PFSK-1 (cell line): ENCODE data around the gene VWC2.

Experiments used
- FOXP2 ChIP-seq: optimal IDR thresholded peaks from 2 replicates; pipeline ENCODE3; 2011; ENCODE audit warnings: borderline replicate concordance, control low read depth, inconsistent platforms; ENCODE audit not compliant: insufficient read depth; ENCODE audit errors: extremely low read length, extremely low read depth
- POLR2AphosphoS5 ChIP-seq: IDR thresholded peaks from 2 replicates; pipeline ENCODE4 v1.6.1; 2012; ENCODE audit warnings: low read depth, mild to moderate bottlenecking, control low read depth, low read length, moderate library complexity
- SIN3A ChIP-seq: IDR thresholded peaks from 2 replicates; pipeline ENCODE4 v1.6.1; 2012; ENCODE audit warnings: mild to moderate bottlenecking, low read length, moderate library complexity, borderline replicate concordance; ENCODE audit not compliant: insufficient read depth
- TAF1 ChIP-seq: IDR thresholded peaks from 2 replicates; pipeline ENCODE4 v1.6.1; 2012; ENCODE audit warnings: low read length, control low read depth, borderline replicate concordance; ENCODE audit not compliant: insufficient read depth
- TF ChIP-seq, protein P1 (sequence below), 2 experiments: IDR thresholded peaks; 2 replicates each; pipeline versions ENCODE4 v1.6.1 to v1.8.0; 2011 to 2012; ENCODE audit warnings: low read depth in 2 of 2, low read length in 2 of 2, control low read depth in 1 of 2, inconsistent platforms in 1 of 2, mild to moderate bottlenecking in 1 of 2, moderate library complexity in 1 of 2; ENCODE audit not compliant: insufficient read depth in 1 of 2

Gene VWC2

DNA sequence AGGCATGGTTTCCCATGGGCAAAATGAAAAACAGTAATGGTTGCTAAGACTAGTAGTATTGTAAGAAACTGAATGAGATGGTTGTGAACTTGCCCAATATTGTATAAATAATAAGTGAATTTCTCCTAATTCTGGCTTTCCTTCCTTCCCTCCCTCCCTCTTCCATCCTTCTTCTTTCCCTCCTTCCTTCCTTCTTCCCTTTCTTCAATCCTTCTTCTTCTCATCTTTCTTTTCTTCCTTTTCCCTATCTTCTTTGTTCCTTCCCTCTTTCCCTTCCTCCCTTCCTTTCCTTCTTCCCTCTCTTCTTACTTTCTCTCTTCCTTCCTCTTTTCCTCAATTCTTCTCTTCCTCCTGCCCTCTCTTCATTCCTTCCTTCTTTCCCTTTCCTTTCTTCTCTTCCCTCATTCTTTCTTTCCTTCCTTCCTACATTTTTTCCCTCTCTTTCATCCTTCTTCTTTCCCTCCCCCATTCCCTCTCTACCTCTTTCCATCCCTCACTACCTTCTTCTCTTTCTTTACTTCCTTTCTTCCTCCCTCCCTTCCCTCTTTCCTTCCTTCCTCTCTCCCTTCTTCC lies 4.1 kb upstream of the VWC2 start:
- TF ChIP-seq FOXP2 (no peak), POLR2AphosphoS5 (no peak), TAF1 (no peak), SIN3A (no peak)
- TF ChIP-seq, protein P1, sequence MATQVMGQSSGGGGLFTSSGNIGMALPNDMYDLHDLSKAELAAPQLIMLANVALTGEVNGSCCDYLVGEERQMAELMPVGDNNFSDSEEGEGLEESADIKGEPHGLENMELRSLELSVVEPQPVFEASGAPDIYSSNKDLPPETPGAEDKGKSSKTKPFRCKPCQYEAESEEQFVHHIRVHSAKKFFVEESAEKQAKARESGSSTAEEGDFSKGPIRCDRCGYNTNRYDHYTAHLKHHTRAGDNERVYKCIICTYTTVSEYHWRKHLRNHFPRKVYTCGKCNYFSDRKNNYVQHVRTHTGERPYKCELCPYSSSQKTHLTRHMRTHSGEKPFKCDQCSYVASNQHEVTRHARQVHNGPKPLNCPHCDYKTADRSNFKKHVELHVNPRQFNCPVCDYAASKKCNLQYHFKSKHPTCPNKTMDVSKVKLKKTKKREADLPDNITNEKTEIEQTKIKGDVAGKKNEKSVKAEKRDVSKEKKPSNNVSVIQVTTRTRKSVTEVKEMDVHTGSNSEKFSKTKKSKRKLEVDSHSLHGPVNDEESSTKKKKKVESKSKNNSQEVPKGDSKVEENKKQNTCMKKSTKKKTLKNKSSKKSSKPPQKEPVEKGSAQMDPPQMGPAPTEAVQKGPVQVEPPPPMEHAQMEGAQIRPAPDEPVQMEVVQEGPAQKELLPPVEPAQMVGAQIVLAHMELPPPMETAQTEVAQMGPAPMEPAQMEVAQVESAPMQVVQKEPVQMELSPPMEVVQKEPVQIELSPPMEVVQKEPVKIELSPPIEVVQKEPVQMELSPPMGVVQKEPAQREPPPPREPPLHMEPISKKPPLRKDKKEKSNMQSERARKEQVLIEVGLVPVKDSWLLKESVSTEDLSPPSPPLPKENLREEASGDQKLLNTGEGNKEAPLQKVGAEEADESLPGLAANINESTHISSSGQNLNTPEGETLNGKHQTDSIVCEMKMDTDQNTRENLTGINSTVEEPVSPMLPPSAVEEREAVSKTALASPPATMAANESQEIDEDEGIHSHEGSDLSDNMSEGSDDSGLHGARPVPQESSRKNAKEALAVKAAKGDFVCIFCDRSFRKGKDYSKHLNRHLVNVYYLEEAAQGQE (IDR thresholded peaks at IDR 0.05; ENCODE audit: insufficient read depth in 1 of 2, low read depth in 2 of 2, low read length in 2 of 2): no peak

DNA sequence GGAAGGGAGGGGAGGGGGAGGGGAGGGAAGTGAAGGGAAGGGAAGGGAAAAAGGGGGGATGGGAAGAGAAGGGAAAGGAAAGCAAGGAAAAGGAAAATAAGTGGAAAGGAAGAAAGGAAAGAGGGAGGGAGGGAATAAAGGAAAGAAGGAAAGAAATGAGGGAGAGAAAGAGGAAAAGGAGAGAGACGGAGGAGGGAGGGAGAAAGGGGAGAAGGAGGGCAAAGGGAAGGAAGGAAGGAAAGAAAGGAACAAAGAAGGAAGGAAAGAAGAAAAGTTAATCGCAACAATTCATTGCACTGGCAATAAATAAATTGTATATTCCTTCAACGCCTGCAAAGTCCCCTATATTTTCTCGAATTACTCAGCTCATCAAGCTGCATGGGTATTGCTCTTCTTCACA lies 2.6 kb upstream of the VWC2 start:
- TF ChIP-seq, protein P1 (IDR thresholded peaks at IDR 0.05; ENCODE audit: insufficient read depth in 1 of 2, low read depth in 2 of 2, low read length in 2 of 2): no peak
- TF ChIP-seq SIN3A: no peak
- no peak for TF ChIP-seq POLR2AphosphoS5
- TF ChIP-seq FOXP2: no peak
- TF ChIP-seq TAF1: no peak

DNA sequence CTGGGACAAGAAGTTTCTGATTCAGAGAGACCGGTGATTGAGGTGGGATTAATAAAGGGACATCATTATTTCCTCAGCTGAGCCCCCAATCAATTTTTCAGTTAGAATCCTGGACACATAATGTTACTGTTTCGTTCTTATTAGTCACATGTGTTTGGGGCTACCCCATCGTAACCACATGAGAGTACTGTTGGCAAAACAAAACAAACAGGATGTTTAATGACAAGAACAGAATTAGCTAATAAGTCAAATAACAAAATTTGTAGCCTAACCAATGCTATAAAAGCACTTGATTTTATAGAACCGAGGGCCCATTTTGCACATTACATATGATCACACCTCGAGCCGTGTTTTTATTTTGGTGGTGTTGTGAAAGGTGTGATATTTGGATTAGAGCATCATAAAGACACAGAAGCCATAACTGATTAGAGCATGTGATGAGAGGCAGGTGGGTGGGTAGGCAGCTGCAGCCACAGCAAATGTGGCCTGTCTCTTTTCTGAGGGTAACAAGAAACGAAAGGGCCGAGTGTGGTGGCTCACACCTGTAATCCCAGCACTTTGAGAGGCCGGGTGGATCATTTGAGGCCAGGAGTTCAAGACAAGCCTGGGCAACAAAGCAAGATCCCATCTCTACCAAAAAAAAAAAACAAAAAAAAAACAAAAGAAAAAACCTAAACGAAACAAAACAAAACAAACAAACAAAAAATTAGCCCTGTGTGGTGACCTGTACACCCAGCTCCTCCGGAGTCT lies 1.8 kb upstream of the VWC2 start:
- TF ChIP-seq POLR2AphosphoS5 (no peak), FOXP2 (no peak), SIN3A (no peak), TAF1 (no peak)
- TF ChIP-seq, protein P1 (IDR thresholded peaks at IDR 0.05; ENCODE audit: insufficient read depth in 1 of 2, low read depth in 2 of 2, low read length in 2 of 2): no peak

DNA sequence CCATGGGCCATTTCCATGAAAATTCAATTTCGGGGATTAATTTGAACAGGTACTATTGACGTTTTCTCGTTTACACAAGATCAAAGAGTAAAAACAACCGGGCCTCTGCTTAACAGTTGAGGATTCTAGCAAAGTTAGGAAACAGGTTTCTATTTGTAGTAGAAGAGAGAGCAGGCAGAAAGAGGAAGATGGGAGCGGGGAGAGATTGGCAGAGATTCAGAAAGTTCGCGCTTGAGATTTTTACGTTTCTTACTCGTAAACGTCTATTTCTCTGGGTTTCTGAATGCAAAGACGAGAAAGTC lies 571 bp upstream of the VWC2 start:
- TF ChIP-seq, protein P1 (IDR thresholded peaks at IDR 0.05; ENCODE audit: insufficient read depth in 1 of 2, low read depth in 2 of 2, low read length in 2 of 2): no peak
- TF ChIP-seq POLR2AphosphoS5: no peak
- no peak for TF ChIP-seq TAF1
- TF ChIP-seq SIN3A: no peak
- no peak for TF ChIP-seq FOXP2

DNA sequence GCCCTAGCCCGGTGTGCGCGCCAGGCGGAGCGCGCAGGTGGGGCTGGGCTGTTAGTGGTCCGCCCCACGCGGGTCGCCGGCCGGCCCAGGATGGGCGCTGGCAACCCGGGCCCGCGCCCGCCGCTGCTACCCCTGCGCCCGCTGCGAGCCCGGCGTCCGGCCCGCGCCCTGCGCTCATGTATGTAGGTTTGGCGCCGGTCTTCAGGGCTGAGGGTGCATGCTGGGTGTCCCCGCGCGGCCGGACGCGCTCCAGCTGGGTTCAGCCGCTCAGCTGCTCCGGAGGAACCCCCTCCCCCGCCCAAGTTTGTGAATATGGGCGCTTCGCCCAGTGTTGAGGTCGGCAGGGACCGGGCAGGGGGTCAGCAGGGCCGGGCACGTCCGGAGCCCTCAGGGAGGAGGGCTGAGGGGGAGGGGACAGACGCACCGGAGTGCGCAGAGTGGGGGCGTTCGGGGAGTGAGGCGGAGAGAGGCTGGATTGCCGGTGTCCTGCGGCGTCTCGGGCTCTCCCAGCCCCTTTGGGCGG lies 559 bp downstream of the VWC2 start:
- no peak for TF ChIP-seq FOXP2
- no peak for TF ChIP-seq SIN3A
- TF ChIP-seq, protein P1 (IDR thresholded peaks at IDR 0.05; ENCODE audit: insufficient read depth in 1 of 2, low read depth in 2 of 2, low read length in 2 of 2): no peak
- TF ChIP-seq POLR2AphosphoS5: no peak
- TF ChIP-seq TAF1: no peak
